ENCODE data around the gene DIP2A. TPM values are rescaled to one million over a fixed set of nuclear protein-coding genes. Genes with fewer than 3 reads are reported as not detected.
"Not testable (repeated sequence)": the region's sequence is repeated elsewhere in the genome, so short reads cannot be mapped to it uniquely, and the experiment has no call there.

Gene DIP2A
- total RNA-seq, 1 donor from 2014 or later = 30.5 TPM

GRCh38 chr21:46443910-46444309, 14.8 kb upstream of the DIP2A start:
- Mint-ChIP-seq H3K36me3 (ENCODE audit: low read depth) (peaks cover 58% of the 10 kb centered on the region), H3K4me1 (peaks cover 3% of the 10 kb centered on the region), H3K27me3 (no peaks in the 10 kb centered on the region), H3K4me3 (no peak overlapping the region), H3K27ac (no peak overlapping the region), H3K9me3 (peaks cover 5% of the 10 kb centered on the region)
- DNase-seq = no peak
- intact Hi-C loops (cut with micrococcal nuclease) = no loop called here

- no peaks in the 10 kb centered on the region for H3K27me3 Mint-ChIP-seq
- DNase-seq = no peak
- peaks cover 3% of the 10 kb centered on the region for H3K4me1 Mint-ChIP-seq
- H3K27ac Mint-ChIP-seq = no peak overlapping the region
- intact Hi-C loops (cut with micrococcal nuclease) = no loop called here
- H3K9me3 Mint-ChIP-seq = peaks cover 5% of the 10 kb centered on the region
- H3K36me3 Mint-ChIP-seq (ENCODE audit: low read depth) = peaks cover 59% of the 10 kb centered on the region
- H3K4me3 Mint-ChIP-seq = no peak overlapping the region
These were observed 10.6 kb upstream of the DIP2A start for GRCh38 chr21:46448108-46448507.

DNA sequence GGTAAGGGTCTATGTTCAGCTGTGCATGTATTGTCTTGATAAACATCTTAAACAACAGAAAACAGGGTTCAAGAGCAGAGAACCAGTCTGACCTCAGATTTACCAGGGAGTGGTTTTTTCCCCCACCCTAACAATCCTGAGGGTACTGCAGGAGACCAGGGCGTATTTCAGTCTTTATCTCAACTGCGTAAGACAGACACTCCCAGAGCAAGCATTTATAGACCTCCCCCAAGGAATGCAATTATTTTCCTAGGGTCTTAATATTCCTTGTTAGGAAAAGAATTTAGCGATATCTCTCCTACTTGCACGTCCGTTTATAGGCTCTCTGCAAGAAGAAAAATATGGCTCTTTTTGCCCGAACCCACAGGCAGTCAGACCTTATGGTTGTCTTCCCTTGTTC, 9.8 kb upstream of the DIP2A start:
- H3K9me3 Mint-ChIP-seq; intact Hi-C loops (cut with micrococcal nuclease); H3K27ac Mint-ChIP-seq; H3K4me1 Mint-ChIP-seq; H3K27me3 Mint-ChIP-seq; H3K4me3 Mint-ChIP-seq; DNase-seq: not testable (repeated sequence)
- peaks cover 58% of the 10 kb centered on the region for H3K36me3 Mint-ChIP-seq (ENCODE audit: low read depth)

DNA sequence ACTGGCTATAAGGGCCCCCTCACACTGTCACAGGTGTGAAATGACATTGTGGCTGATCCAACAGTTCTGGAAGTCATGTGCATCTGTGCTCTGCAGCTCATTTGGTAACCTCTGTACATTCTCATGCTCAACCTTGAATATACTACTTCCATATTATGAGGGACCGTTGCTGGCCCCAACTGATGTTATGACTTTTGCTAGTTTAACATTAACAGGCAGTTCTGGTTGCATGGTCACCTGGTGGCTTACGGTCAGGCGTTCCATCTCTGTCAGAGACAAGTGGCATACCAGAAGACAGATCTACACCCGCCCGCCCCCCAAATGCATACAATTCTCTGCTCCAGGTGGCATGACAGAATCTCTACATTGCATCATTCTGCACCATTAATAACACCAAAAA, 6.0 kb upstream of the DIP2A start:
- H3K27me3 Mint-ChIP-seq = no peaks in the 10 kb centered on the region
- no peak overlapping the region for H3K4me3 Mint-ChIP-seq
- peaks cover 5% of the 10 kb centered on the region for H3K9me3 Mint-ChIP-seq
- DNase-seq = no peak
- peaks cover 62% of the 10 kb centered on the region for H3K36me3 Mint-ChIP-seq (ENCODE audit: low read depth)
- H3K4me1 Mint-ChIP-seq = peaks cover 20% of the 10 kb centered on the region
- no peak overlapping the region for H3K27ac Mint-ChIP-seq
- intact Hi-C loops (cut with micrococcal nuclease) = no loop called here

- DNase-seq = no peak
- Mint-ChIP-seq H3K4me3 (no peak overlapping the region), H3K27me3 (no peaks in the 10 kb centered on the region), H3K9me3 (no peaks in the 10 kb centered on the region), H3K27ac (no peak overlapping the region), H3K36me3 (ENCODE audit: low read depth) (peaks cover 51% of the 10 kb centered on the region), H3K4me1 (peaks cover 23% of the 10 kb centered on the region)
- intact Hi-C loops (cut with micrococcal nuclease) = no loop called here
These were observed 4.5 kb upstream of the DIP2A start for GRCh38 chr21:46454142-46454541.

GRCh38 chr21:46454634-46455390, 3.9 kb upstream of the DIP2A start:
- H3K9me3 Mint-ChIP-seq = no peaks in the 10 kb centered on the region

DNA sequence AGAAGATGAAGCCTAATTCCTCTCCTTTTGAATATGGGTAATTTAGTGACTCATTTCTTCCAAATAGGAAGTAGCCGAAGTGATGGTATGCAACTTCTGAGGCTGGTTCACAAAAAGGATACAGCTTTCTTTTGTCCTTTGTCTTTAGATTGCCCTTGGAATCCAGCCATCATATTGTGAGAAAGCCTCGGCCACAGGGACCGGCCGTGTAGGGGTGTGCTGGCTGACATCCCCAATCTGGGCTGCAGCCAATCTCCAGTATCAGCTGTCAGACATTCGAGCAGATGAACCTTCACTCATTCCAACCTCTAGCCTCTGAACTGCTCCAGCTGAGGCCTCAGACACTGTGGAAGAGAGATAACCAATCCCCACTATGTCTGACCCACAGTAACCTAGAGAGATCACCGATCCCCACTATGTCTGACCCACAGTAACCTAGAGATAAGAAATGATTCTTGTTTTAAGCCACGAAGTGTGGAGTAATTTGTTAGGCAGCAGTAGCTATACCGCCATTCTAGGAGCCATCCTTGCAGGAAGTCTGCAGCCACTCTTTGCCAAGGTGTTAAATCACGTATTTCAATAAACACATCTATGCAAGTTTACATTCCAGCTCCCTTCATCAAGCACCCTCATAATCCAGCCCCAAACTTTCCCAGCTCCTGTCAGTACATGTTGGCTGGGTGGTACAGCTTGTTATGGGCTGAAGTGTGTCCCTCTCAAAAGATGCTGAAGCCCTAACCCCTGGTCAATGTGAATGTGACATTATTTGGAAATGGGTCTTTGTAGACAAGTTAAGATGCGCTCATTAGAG, 2.9 kb upstream of the DIP2A start:
- Mint-ChIP-seq H3K4me1 (peaks cover 26% of the 10 kb centered on the region), H3K9me3 (no peaks in the 10 kb centered on the region), H3K4me3 (no peak overlapping the region), H3K36me3 (ENCODE audit: low read depth) (peaks cover 39% of the 10 kb centered on the region), H3K27me3 (no peaks in the 10 kb centered on the region), H3K27ac (no peak overlapping the region)
- intact Hi-C loops (cut with micrococcal nuclease) = loop anchor here (5.0 kb wide), 1 partner anchor 313 kb away; no protein-coding TSS in a partner anchor
- no peak for DNase-seq

More at GRCh38 chr21:46454634-46455390, 3.9 kb upstream of the DIP2A start:
- Mint-ChIP-seq H3K4me3 (no peak overlapping the region), H3K36me3 (ENCODE audit: low read depth) (peaks cover 46% of the 10 kb centered on the region), H3K4me1 (peaks cover 26% of the 10 kb centered on the region), H3K27ac (no peak overlapping the region), H3K27me3 (no peaks in the 10 kb centered on the region)
- intact Hi-C loops (cut with micrococcal nuclease) = loop anchor here (5.0 kb wide), 1 partner anchor 313 kb away; no protein-coding TSS in a partner anchor
- DNase-seq = no peak

DNA sequence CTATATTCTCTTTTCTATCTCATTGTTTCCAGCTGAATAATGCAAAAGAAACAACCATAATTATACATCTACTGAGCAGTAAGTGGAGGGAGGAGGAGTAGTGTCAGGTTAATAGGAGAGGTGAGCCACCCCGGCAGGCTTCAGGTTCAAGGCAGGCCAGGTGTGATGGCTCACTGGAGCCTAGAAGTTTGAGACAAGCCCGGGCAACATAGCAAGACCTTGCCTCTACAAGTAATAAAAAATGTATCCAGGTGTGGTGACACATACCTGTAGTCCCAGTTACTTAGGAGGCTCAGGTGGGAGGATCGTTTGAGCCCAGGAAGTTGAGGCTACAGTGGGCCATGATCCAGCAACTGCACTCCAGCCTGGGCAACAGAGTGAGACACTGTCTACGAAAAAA, 1.9 kb upstream of the DIP2A start:
- no peaks in the 10 kb centered on the region for H3K27me3 Mint-ChIP-seq
- intact Hi-C loops (cut with micrococcal nuclease) = loop anchor here (5.0 kb wide), 1 partner anchor 314 kb away; no protein-coding TSS in a partner anchor
- H3K27ac Mint-ChIP-seq = no peak overlapping the region
- no peak for DNase-seq
- peak overlapping the region; percentile 69 for H3K4me3 Mint-ChIP-seq
- no peaks in the 10 kb centered on the region for H3K9me3 Mint-ChIP-seq
- peaks cover 31% of the 10 kb centered on the region for H3K36me3 Mint-ChIP-seq (ENCODE audit: low read depth)
- peaks cover 30% of the 10 kb centered on the region for H3K4me1 Mint-ChIP-seq

- Mint-ChIP-seq H3K27ac (peak overlapping the region; percentile 96), H3K9me3 (no peaks in the 10 kb centered on the region), H3K4me1 (peaks cover 37% of the 10 kb centered on the region), H3K4me3 (peak overlapping the region; percentile 92), H3K27me3 (no peaks in the 10 kb centered on the region), H3K36me3 (ENCODE audit: low read depth) (peaks cover 29% of the 10 kb centered on the region)
- intact Hi-C loops (cut with micrococcal nuclease) = loop anchor here (1.0 to 5.0 kb wide), 4 partner anchors 133 to 316 kb away; partner anchors contain the start of genes PCNT and YBEY
- no peak for DNase-seq
These were observed 833 bp upstream of the DIP2A start for GRCh38 chr21:46457801-46458314.

DNA sequence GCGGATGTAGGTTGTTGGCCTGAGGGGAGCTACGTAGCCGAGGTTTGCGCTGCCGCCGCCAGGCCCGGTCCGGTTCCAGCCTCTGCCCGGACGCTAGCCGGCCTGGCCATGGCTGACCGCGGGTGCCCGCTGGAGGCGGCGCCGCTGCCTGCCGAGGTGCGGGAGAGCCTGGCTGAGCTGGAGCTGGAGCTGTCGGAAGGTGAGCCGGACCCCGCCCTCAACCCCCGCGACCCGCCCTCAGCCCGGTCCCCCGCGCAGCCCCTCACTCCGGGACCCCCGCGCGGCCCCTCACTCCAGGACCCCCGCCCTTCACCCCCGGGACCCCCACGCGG, 299 bp downstream of the DIP2A start:
- Mint-ChIP-seq H3K9me3 (no peaks in the 10 kb centered on the region), H3K27ac (peak overlapping the region; percentile 80), H3K4me3 (peak overlapping the region; percentile 93), H3K4me1 (peaks cover 37% of the 10 kb centered on the region), H3K27me3 (no peaks in the 10 kb centered on the region), H3K36me3 (ENCODE audit: low read depth) (peaks cover 28% of the 10 kb centered on the region)
- intact Hi-C loops (cut with micrococcal nuclease) = loop anchor here (2.0 to 5.0 kb wide), 2 partner anchors 134 to 317 kb away; partner anchors contain the start of gene PCNT
- DNase-seq = no peak

- H3K9me3 Mint-ChIP-seq = no peaks in the 10 kb centered on the region
- intact Hi-C loops (cut with micrococcal nuclease) = loop anchor here (2.0 to 5.0 kb wide), 2 partner anchors 135 to 317 kb away; partner anchors contain the start of gene PCNT
- H3K36me3 Mint-ChIP-seq (ENCODE audit: low read depth) = peaks cover 28% of the 10 kb centered on the region
- no peaks in the 10 kb centered on the region for H3K27me3 Mint-ChIP-seq
- peak; percentile 67 for DNase-seq
- H3K4me1 Mint-ChIP-seq = peaks cover 37% of the 10 kb centered on the region
- H3K27ac Mint-ChIP-seq = peak overlapping the region; percentile 85
- peak overlapping the region; percentile 93 for H3K4me3 Mint-ChIP-seq
These were observed 843 bp downstream of the DIP2A start for GRCh38 chr21:46459356-46460112.

GRCh38 chr21:46461909-46462308, 3.2 kb downstream of the DIP2A start:
- Mint-ChIP-seq H3K27ac (no peak overlapping the region), H3K9me3 (no peaks in the 10 kb centered on the region), H3K27me3 (no peaks in the 10 kb centered on the region), H3K36me3 (ENCODE audit: low read depth) (peaks cover 19% of the 10 kb centered on the region), H3K4me3 (no peak overlapping the region), H3K4me1 (peaks cover 23% of the 10 kb centered on the region)
- intact Hi-C loops (cut with micrococcal nuclease) = no loop called here
- DNase-seq = no peak

GRCh38 chr21:46465153-46465552, 6.5 kb downstream of the DIP2A start:
- Mint-ChIP-seq H3K4me1 (peaks cover 16% of the 10 kb centered on the region), H3K36me3 (ENCODE audit: low read depth) (peaks cover 19% of the 10 kb centered on the region)
- H3K9me3 Mint-ChIP-seq; H3K4me3 Mint-ChIP-seq; H3K27ac Mint-ChIP-seq; H3K27me3 Mint-ChIP-seq; DNase-seq; intact Hi-C loops (cut with micrococcal nuclease): not testable (repeated sequence)

Data from activated CD4-positive, alpha-beta T cell treated with anti-CD3 and anti-CD28 coated beads, Interleukin-2, amount 10 ng/mL, durations not matched to agents 24 days and 14 days (primary cell).